Peyer's patch (tissue), 4 donors: ENCODE results near the gene TH. TPM values are rescaled to one million over a fixed set of nuclear protein-coding genes. Genes with fewer than 3 reads are reported as not detected.

Experiments
- DNase-seq, 3 donors: peaks; one replicate each; pipeline ENCODE4 v3.0.0-alpha.2; 2017 to 2019
- H3K27ac ChIP-seq, 4 donors: fragments of 200-600 bp; sonication (generic); one replicate each; pipeline ENCODE4 v1.5.1; 2016 to 2019
- H3K27me3 ChIP-seq, 2 donors: fragments of 200-600 bp; sonication (generic); one replicate each; pipeline ENCODE4 v1.5.1; 2019
- H3K36me3 ChIP-seq, 3 donors: fragments of 200-600 bp; sonication (generic); one replicate each; pipeline ENCODE4 v1.5.1; 2016 to 2019
- H3K4me1 ChIP-seq, 4 donors: fragments of 200-600 bp; sonication (generic); one replicate each; pipeline ENCODE4 v1.5.1; 2016 to 2019
- H3K4me3 ChIP-seq, 4 donors: fragments of 200-600 bp; sonication (generic); 1 replicate in 3 of 4; 2 replicates in 1 of 4; pipeline ENCODE4 v1.5.1; 2016 to 2019; ENCODE audit warnings: mild to moderate bottlenecking in 1 of 4
- H3K9me3 ChIP-seq, 4 donors: fragments of 200-600 bp; sonication (generic); one replicate each; pipeline ENCODE4 v1.5.1; 2016 to 2019; ENCODE audit warnings: mild to moderate bottlenecking in 1 of 4
- CTCF ChIP-seq, 6 experiments: fragments of 450-650 bp in 4 of 6; fragments of 200-600 bp in 2 of 6; sonication (generic) in 1 of 6; IDR thresholded peaks; one replicate each; pipeline ENCODE4 v1.5.1; 2017 to 2019; ENCODE audit warnings: antibody characterized with exemption in 6 of 6, mild to moderate bottlenecking in 3 of 6, moderate library complexity in 1 of 6
- POLR2A ChIP-seq, 2 donors: fragments of 450-650 bp; IDR thresholded peaks; one replicate each; pipeline ENCODE4 v1.5.1; 2017; ENCODE audit warnings: antibody characterized with exemption in 2 of 2, mild to moderate bottlenecking in 2 of 2, moderate library complexity in 2 of 2
- total RNA-seq, 4 donors: library from RNA; depleted of rRNA; stranded (reverse); fragments of >200 nt; gene quantifications; one replicate each; pipeline ENCODE4 v1.1.0, GENCODE V29; 2016

TH gene
- total RNA-seq, 4 donors from 2014 or later = 1.7 TPM; not detected in 3

- Histone ChIP-seq H3K27ac (no peak overlapping the region), H3K27me3 (no peaks in the 10 kb centered on the region), H3K4me1 (no peaks in the 10 kb centered on the region), H3K9me3 (no peaks in the 10 kb centered on the region), H3K36me3 (no peaks in the 10 kb centered on the region), H3K4me3 (no peak overlapping the region)
- TF ChIP-seq POLR2A (IDR thresholded peaks at IDR 0.05) (no peak), CTCF (IDR thresholded peaks at IDR 0.05) (no peak)
- DNase-seq = no peak
Observed at GRCh38 chr11:2192435-2192834, 20.8 kb upstream of the TH start.

GRCh38 chr11:2191883-2192282 lies 20.3 kb upstream of the TH start:
- TF ChIP-seq CTCF (IDR thresholded peaks at IDR 0.05) = no peak
- TF ChIP-seq POLR2A (IDR thresholded peaks at IDR 0.05) = no peak
- Histone ChIP-seq H3K4me1 (no peaks in the 10 kb centered on the region), H3K36me3 (no peaks in the 10 kb centered on the region), H3K27me3 (no peaks in the 10 kb centered on the region), H3K27ac (no peak overlapping the region), H3K4me3 (no peak overlapping the region), H3K9me3 (no peaks in the 10 kb centered on the region)
- DNase-seq = no peak

- Histone ChIP-seq H3K27ac (no peak overlapping the region), H3K4me3 (no peak overlapping the region), H3K36me3 (no peaks in the 10 kb centered on the region), H3K4me1 (no peaks in the 10 kb centered on the region), H3K27me3 (no peaks in the 10 kb centered on the region), H3K9me3 (no peaks in the 10 kb centered on the region)
- no peak for DNase-seq
- TF ChIP-seq POLR2A (IDR thresholded peaks at IDR 0.05) (no peak), CTCF (IDR thresholded peaks at IDR 0.05) (no peak)
Observed at GRCh38 chr11:2190657-2191471, 19.2 kb upstream of the TH start.

- H3K4me1 ChIP-seq = no peaks in the 10 kb centered on the region
- no peaks in the 10 kb centered on the region for H3K36me3 ChIP-seq
- H3K9me3 ChIP-seq = no peaks in the 10 kb centered on the region
- no peak for TF ChIP-seq CTCF (IDR thresholded peaks at IDR 0.05)
- TF ChIP-seq POLR2A (IDR thresholded peaks at IDR 0.05) = no peak
- no peak overlapping the region for H3K27ac ChIP-seq
- no peaks in the 10 kb centered on the region for H3K27me3 ChIP-seq
- no peak overlapping the region for H3K4me3 ChIP-seq
- no peak for DNase-seq
Observed at GRCh38 chr11:2189938-2190656, 18.5 kb upstream of the TH start.

- TF ChIP-seq POLR2A (IDR thresholded peaks at IDR 0.05) = no peak
- TF ChIP-seq CTCF (IDR thresholded peaks at IDR 0.05) = no peak
- Histone ChIP-seq H3K27me3 (no peaks in the 10 kb centered on the region), H3K36me3 (no peaks in the 10 kb centered on the region), H3K4me1 (no peaks in the 10 kb centered on the region), H3K27ac (no peak overlapping the region), H3K4me3 (no peak overlapping the region), H3K9me3 (no peaks in the 10 kb centered on the region)
- no peak for DNase-seq
Observed at GRCh38 chr11:2188745-2189144, 17.1 kb upstream of the TH start.
